H1 (cell line): ENCODE results near the gene STX8. TPM values are rescaled to one million over a fixed set of nuclear protein-coding genes. Genes with fewer than 3 reads are reported as not detected.

Experiments used
- CTCF ChIA-PET: fragments of 300-600 bp; sonication (Branson Sonifier 250); formaldehyde crosslinking; loops from one replicate; lab custom pipeline; 2021; ENCODE audit not compliant: partially characterized antibody; lab: Charles Lee
- POLR2A ChIA-PET: fragments of 300-600 bp; sonication (Branson Sonifier 250); formaldehyde crosslinking; loops from one replicate; lab custom pipeline; 2021; ENCODE audit warnings: inconsistent platforms; ENCODE audit not compliant: partially characterized antibody; lab: Charles Lee
- DNase-seq, 2 experiments: peaks; one replicate each; pipeline versions ENCODE4 v3.0.0 to v3.0.0-alpha.2; 2010 to 2022; ENCODE audit warnings: low spot score in 2 of 2, low read depth in 1 of 2, mixed read lengths in 1 of 2
- FAIRE-seq: peaks from 2 replicates; lab custom pipeline; 2011; peaks lifted over from hg19 to GRCh38; lab: Jason Lieb, UNC
- H2AFZ ChIP-seq: 2 replicates; pipeline ENCODE4 v1.8.1; 2012; ENCODE audit warnings: low read length, inconsistent platforms
- H2AK5ac ChIP-seq: 2 replicates; pipeline ENCODE4 v1.6.1; 2013; ENCODE audit warnings: low read depth, low read length
- H2BK120ac ChIP-seq: replicated peaks from 2 replicates; pipeline ENCODE3; 2013; ENCODE audit warnings: low read depth, low read length, inconsistent platforms
- H2BK12ac ChIP-seq: 2 replicates; pipeline ENCODE4 v1.6.1; 2013; ENCODE audit warnings: low read depth, low read length
- H2BK15ac ChIP-seq: 2 replicates; pipeline ENCODE4 v1.6.1; 2013; ENCODE audit warnings: low read length
- H2BK20ac ChIP-seq: 2 replicates; pipeline ENCODE4 v1.6.1; 2013; ENCODE audit warnings: low read length
- H2BK5ac ChIP-seq: 2 replicates; pipeline ENCODE4 v1.6.1; 2013; ENCODE audit warnings: low read depth, low read length
- H3K14ac ChIP-seq: 2 replicates; pipeline ENCODE4 v1.6.1; 2013; ENCODE audit warnings: inconsistent platforms; ENCODE audit not compliant: insufficient read length
- H3K18ac ChIP-seq: 2 replicates; pipeline ENCODE4 v1.6.1; 2013; ENCODE audit warnings: low read length; ENCODE audit errors: extremely low read depth
- H3K23ac ChIP-seq: 2 replicates; pipeline ENCODE4 v1.6.1; 2013; ENCODE audit warnings: inconsistent platforms; ENCODE audit not compliant: insufficient read length
- H3K23me2 ChIP-seq: 2 replicates; pipeline ENCODE4 v1.6.1; 2013; ENCODE audit warnings: low read depth, low read length
- H3K27ac ChIP-seq: 2 replicates; pipeline ENCODE4 v1.6.1; 2011; ENCODE audit warnings: low read depth, low read length, inconsistent platforms
- H3K27me3 ChIP-seq, 4 experiments: replicated peaks in 1 of 4; 1 replicate in 1 of 4; 2 replicates in 3 of 4; pipeline versions ENCODE4 v1.6.1 to v1.8.1; 2011 to 2013; ENCODE audit warnings: low read length in 3 of 4, mild to moderate bottlenecking in 3 of 4, inconsistent platforms in 2 of 4, mixed read lengths in 2 of 4, moderate library complexity in 1 of 4; ENCODE audit not compliant: control insufficient read depth in 3 of 4, insufficient read depth in 3 of 4; ENCODE audit errors: extremely low read depth in 1 of 4
- H3K36me3 ChIP-seq, 4 experiments: 2 replicates each; pipeline versions ENCODE4 v1.6.1 to v1.8.1; 2011 to 2013; ENCODE audit warnings: mild to moderate bottlenecking in 4 of 4, low read length in 3 of 4, moderate library complexity in 2 of 4, control low read depth in 1 of 4, inconsistent platforms in 1 of 4; ENCODE audit not compliant: insufficient read depth in 4 of 4, control insufficient read depth in 2 of 4
- H3K4ac ChIP-seq: replicated peaks from 2 replicates; pipeline ENCODE3; 2013; ENCODE audit warnings: low read length, low read depth, mixed read lengths, inconsistent platforms; ENCODE audit not compliant: insufficient read length
- H3K4me1 ChIP-seq, 4 experiments: replicated peaks in 1 of 4; 1 replicate in 1 of 4; 2 replicates in 3 of 4; pipeline versions ENCODE4 v1.6.1 to v1.8.1; 2011 to 2013; ENCODE audit warnings: low read length in 3 of 4, inconsistent platforms in 2 of 4, mixed read lengths in 1 of 4; ENCODE audit not compliant: insufficient read depth in 4 of 4, control insufficient read depth in 3 of 4
- H3K4me2 ChIP-seq, 2 experiments: 2 replicates each; pipeline versions ENCODE4 v1.6.1 to v1.8.1; 2011 to 2013; ENCODE audit warnings: low read depth in 2 of 2, low read length in 2 of 2, control low read depth in 1 of 2, inconsistent platforms in 1 of 2, mild to moderate bottlenecking in 1 of 2; ENCODE audit not compliant: insufficient read depth in 1 of 2
- H3K4me3 ChIP-seq, 4 experiments: fragments of 200-600, 300-600 bp in 1 of 4; sonication (generic), shearing (Covaris generic), sonication (Bioruptor Twin) in 1 of 4; 2 replicates each; pipeline versions ENCODE4 v1.5.1 to v1.8.1; 2011 to 2016; ENCODE audit warnings: low read length in 4 of 4, low read depth in 3 of 4, control low read depth in 2 of 4, inconsistent platforms in 2 of 4, mild to moderate bottlenecking in 2 of 4, mixed read lengths in 1 of 4, moderate library complexity in 1 of 4; ENCODE audit not compliant: insufficient read depth in 2 of 4; ENCODE audit errors: extremely low read depth in 1 of 4
- H3K56ac ChIP-seq: replicated peaks from 2 replicates; pipeline ENCODE3; 2013; ENCODE audit warnings: low read depth, mild to moderate bottlenecking, mixed read lengths, low read length, inconsistent platforms; ENCODE audit not compliant: insufficient read length
- H3K79me1 ChIP-seq: 2 replicates; pipeline ENCODE4 v1.6.1; 2013; ENCODE audit warnings: low read depth, low read length, control low read depth
- H3K79me2 ChIP-seq, 2 experiments: 2 replicates each; pipeline versions ENCODE4 v1.6.1 to v1.8.1; 2012 to 2013; ENCODE audit warnings: low read length in 2 of 2, mild to moderate bottlenecking in 2 of 2, inconsistent platforms in 1 of 2; ENCODE audit not compliant: insufficient read depth in 2 of 2, control insufficient read depth in 1 of 2
- H3K9ac ChIP-seq, 4 experiments: replicated peaks in 1 of 4; 1 replicate in 1 of 4; 2 replicates in 3 of 4; pipeline versions ENCODE4 v1.6.1 to v1.8.1; 2011 to 2013; ENCODE audit warnings: low read depth in 3 of 4, low read length in 3 of 4, control low read depth in 2 of 4, mild to moderate bottlenecking in 2 of 4, moderate library complexity in 2 of 4, inconsistent platforms in 1 of 4; ENCODE audit errors: extremely low read depth in 1 of 4
- H3K9me3 ChIP-seq, 2 experiments: 2 replicates each; pipeline versions ENCODE4 v1.6.1 to v1.8.1; 2012 to 2013; ENCODE audit warnings: mild to moderate bottlenecking in 2 of 2, moderate library complexity in 2 of 2, control low read depth in 1 of 2, inconsistent platforms in 1 of 2, low read depth in 1 of 2, low read length in 1 of 2, mixed read lengths in 1 of 2; ENCODE audit not compliant: insufficient read depth in 2 of 2
- H4K20me1 ChIP-seq, 2 experiments: replicated peaks in 1 of 2; 2 replicates each; pipeline versions ENCODE3 to v1.8.1; 2011 to 2013; ENCODE audit warnings: inconsistent platforms in 2 of 2, low read length in 2 of 2, mild to moderate bottlenecking in 1 of 2; ENCODE audit not compliant: insufficient read depth in 2 of 2, control insufficient read depth in 1 of 2
- H4K5ac ChIP-seq: 2 replicates; pipeline ENCODE4 v1.6.1; 2013; ENCODE audit warnings: low read length, low read depth, mixed read lengths, inconsistent platforms; ENCODE audit not compliant: insufficient read length
- H4K8ac ChIP-seq: 2 replicates; pipeline ENCODE4 v1.8.0; 2013; ENCODE audit warnings: mild to moderate bottlenecking, moderate library complexity, low read length, inconsistent platforms; ENCODE audit not compliant: insufficient read depth; ENCODE audit errors: extremely low read depth
- H4K91ac ChIP-seq: replicated peaks from 2 replicates; pipeline ENCODE3; 2013; ENCODE audit warnings: low read length, mixed read lengths, inconsistent platforms; ENCODE audit not compliant: insufficient read length
- GTF2F1 ChIP-seq: IDR thresholded peaks from 2 replicates; pipeline ENCODE4 v1.6.1; 2012; ENCODE audit warnings: low read depth, low read length, improper control_type of control experiment, borderline replicate concordance
- HDAC6 ChIP-seq: IDR thresholded peaks from one replicate; pipeline ENCODE4 v1.7.1; 2012; ENCODE audit warnings: low read depth, mild to moderate bottlenecking, inconsistent platforms, low read length, moderate library complexity
- PHF8 ChIP-seq: fragments of 200-600 bp; sonication (generic); conservative IDR thresholded peaks from 2 replicates; pipeline ENCODE4 v1.7.1; 2012; ENCODE audit warnings: low read depth, mild to moderate bottlenecking, inconsistent platforms, low read length, moderate library complexity
- RAD21 ChIP-seq, 2 experiments: IDR thresholded peaks in 1 of 2; conservative IDR thresholded peaks in 1 of 2; 2 replicates each; pipeline ENCODE4 v1.6.1; 2011; ENCODE audit warnings: low read depth in 2 of 2, low read length in 2 of 2, improper control_type of control experiment in 1 of 2, inconsistent platforms in 1 of 2, mild to moderate bottlenecking in 1 of 2, moderate library complexity in 1 of 2
- RNF2 ChIP-seq: fragments of 200-900, 300-1000 bp; sonication (generic); IDR thresholded peaks from 2 replicates; pipeline ENCODE4 v1.7.1; 2016; ENCODE audit warnings: borderline replicate concordance, low read depth, mild to moderate bottlenecking, antibody characterized with exemption, low read length; ENCODE audit not compliant: poor library complexity, severe bottlenecking; ENCODE audit errors: missing control alignments
- WGBS, 2 experiments: shearing (Covaris generic) in 1 of 2; methylation state at CpG; one replicate each; pipeline versions ENCODE4 v1.1.6 to v1.1.7; 2013 to 2015; ENCODE audit warnings: low lambda C conversion rate in 2 of 2, mixed read lengths in 2 of 2, inconsistent platforms in 1 of 2, low coverage in 1 of 2, missing lambda C conversion rate in 1 of 2; ENCODE audit not compliant: insufficient replicate concordance in 2 of 2, insufficient coverage in 1 of 2, insufficient read length in 1 of 2; ENCODE audit errors: extremely low coverage in 1 of 2, missing lambda C conversion rate in 1 of 2; 5-methylcytosine and 5-hydroxymethylcytosine counted together
- polyA plus RNA-seq, 7 experiments: library from polyadenylated mRNA; depleted of rRNA in 3 of 7; stranded (reverse) in 5 of 7; unstranded in 2 of 7; fragments of >200 nt in 5 of 7; fragments of 200-250 nt in 2 of 7; gene quantifications; 1 replicate in 5 of 7; 2 replicates in 1 of 7; 4 replicates in 1 of 7; pipeline versions ENCODE4 v1.2.1 to v1.2.3, GENCODE V29; 2011 to 2013; ENCODE audit warnings: missing spikeins in 2 of 7, mixed read lengths in 2 of 7
- total RNA-seq: library from RNA; stranded (reverse); fragmentation: NEBNext Ultra II Directional; extraction: Animal tissue kit (Norgen Biotek cat#: 25700); gene quantifications from 2 replicates; pipeline ENCODE4 v1.2.1, GENCODE V29; 2021

Gene STX8
- total and polyA plus RNA-seq, 2 of the 8 experiments (the other 6 are each of a cell fraction or from before 2014, with no cell fraction given), result 22.8 to 42.5 TPM

- H3K36me3 ChIP-seq, result peaks cover 0 to 4% (median 2%) of the 10 kb centered on the region in 4 experiments; a peak in 3 of 8 replicates
- no peak overlapping the region for H2BK12ac ChIP-seq
- no peak for FAIRE-seq
- no peak overlapping the region for H3K23ac ChIP-seq
- no peak overlapping the region for H3K27ac ChIP-seq
- no peak overlapping the region for H3K4me3 ChIP-seq
- WGBS, 2 experiments, result 90% methylated on average over 11 of the region's 11 CpGs; no CpG with 5 or more reads in 1 of the 2 experiments
- no peak overlapping the region for H3K14ac ChIP-seq
- no peaks in the 10 kb centered on the region for H3K4me1 ChIP-seq
- no peak overlapping the region for H3K9ac ChIP-seq
- H3K27me3 ChIP-seq, result no peaks in the 10 kb centered on the region
- ChIA-PET CTCF (interaction anchor here (0.7 kb wide), 1 partner anchor 10 kb away, joined by 3 read pairs; no protein-coding TSS in a partner anchor), POLR2A (no interaction called here)
- H3K18ac ChIP-seq, result no peak overlapping the region
- TF ChIP-seq RNF2, result no peak
- TF ChIP-seq RAD21 (IDR thresholded peaks at IDR 0.05 in 1 of 2, conservative IDR thresholded peaks at IDR 0.05 in 1 of 2; ENCODE audit: low read depth in 2 of 2, low read length in 2 of 2), result no peak
- no peak for TF ChIP-seq PHF8
- no peak for TF ChIP-seq GTF2F1
- TF ChIP-seq HDAC6, result no peak
- DNase-seq, result no peak
- H3K79me1 ChIP-seq, result no peaks in the 10 kb centered on the region; the same call in 1 of the 2 replicates
- peaks cover 0 to 1% of the 10 kb centered on the region in 2 experiments for H4K20me1 ChIP-seq
- H2BK20ac ChIP-seq, result no peak overlapping the region
- no peak overlapping the region for H3K56ac ChIP-seq
- H3K79me2 ChIP-seq, result no peaks in the 10 kb centered on the region; a peak in 1 of 4 replicates
- H3K4ac ChIP-seq, result no peak overlapping the region
- H2BK5ac ChIP-seq, result no peak overlapping the region
- no peaks in the 10 kb centered on the region for H3K23me2 ChIP-seq
- no peak overlapping the region for H2AK5ac ChIP-seq
- H4K5ac ChIP-seq, result no peak overlapping the region
- H4K91ac ChIP-seq, result no peak overlapping the region
- no peaks in the 10 kb centered on the region for H3K9me3 ChIP-seq
- H2BK120ac ChIP-seq, result no peak overlapping the region
- H3K4me2 ChIP-seq, result no peak overlapping the region
- H4K8ac ChIP-seq, result no peak overlapping the region
- H2AFZ ChIP-seq, result no peak overlapping the region
- no peak overlapping the region for H2BK15ac ChIP-seq
These were observed 6.5 kb downstream of the STX8 start for GRCh38 chr17:9568957-9569588.
